Activated T-cell treated with anti-CD3 and anti-CD28 coated beads, Interleukin-2, amount 50 U/mL, for 48 hours (primary cell): ENCODE results near the gene HOXC4.

Source experiments
- DNase-seq, 2 experiments: peaks; one replicate each; pipeline ENCODE4 v3.0.0-alpha.2; 2020

Gene HOXC4

GRCh38 chr12:54053751-54054741 is at the start of gene HOXC4:
Gene HOXC4, plus strand, starts transcription at chr12:54053835. Its CDS starts 88 bp downstream, at chr12:54053923.
- DNase-seq: no peak

GRCh38 chr12:54004063-54004840 is 49.4 kb upstream of the HOXC4 start:
- DNase-seq: no peak

- DNase-seq: no peak
Measured at GRCh38 chr12:54004841-54005530, 48.6 kb upstream of the HOXC4 start.

GRCh38 chr12:54005531-54005852 is 48.1 kb upstream of the HOXC4 start:
- DNase-seq: no peak

- peak; percentile 91 to 92 for DNase-seq
Measured at GRCh38 chr12:54005853-54006558, 47.6 kb upstream of the HOXC4 start.

GRCh38 chr12:54006559-54007220 is 46.9 kb upstream of the HOXC4 start:
- DNase-seq: no peak

- no peak for DNase-seq
Measured at GRCh38 chr12:54007538-54008259, 45.9 kb upstream of the HOXC4 start.

- DNase-seq: no peak
Measured at GRCh38 chr12:54008260-54008552, 45.4 kb upstream of the HOXC4 start.

- no peak for DNase-seq
Measured at GRCh38 chr12:54009171-54010052, 44.2 kb upstream of the HOXC4 start.

GRCh38 chr12:54010053-54010971 is 43.3 kb upstream of the HOXC4 start:
- no peak for DNase-seq

GRCh38 chr12:54010972-54011664 is 42.5 kb upstream of the HOXC4 start:
- DNase-seq: no peak

GRCh38 chr12:54011665-54012532 is 41.7 kb upstream of the HOXC4 start:
- DNase-seq: no peak

GRCh38 chr12:54012631-54013409 is 40.8 kb upstream of the HOXC4 start:
- no peak for DNase-seq

GRCh38 chr12:54014377-54015017 is 39.1 kb upstream of the HOXC4 start:
- no peak for DNase-seq

GRCh38 chr12:54015018-54015931 is 38.4 kb upstream of the HOXC4 start:
- no peak for DNase-seq
